Calu3 (cell line): ENCODE results near the gene RHOBTB3. TPM values are rescaled to one million over a fixed set of nuclear protein-coding genes. Genes with fewer than 3 reads are reported as not detected.

Experiments
- BruUV-seq: library from RNA; stranded (reverse); fragments of 400-500 nt; replicated peaks from 2 replicates; lab custom pipeline; 2021; lab: Mats Ljungman, UMichigan
- CTCF ChIA-PET: fragments of 300-600 bp; sonication (Branson Sonifier 250); formaldehyde crosslinking; loops from one replicate; lab custom pipeline; 2022; ENCODE audit warnings: antibody characterized with exemption; lab: Charles Lee
- DNase-seq: peaks from one replicate; pipeline ENCODE4 v3.0.0; 2022
- H3K27ac Mint-ChIP-seq: one replicate; pipeline ENCODE4 v1.8.0; 2022; ENCODE audit warnings: mixed read lengths; ENCODE audit not compliant: unreplicated experiment
- H3K27me3 Mint-ChIP-seq: one replicate; pipeline ENCODE4 v1.8.0; 2022; ENCODE audit warnings: mixed read lengths; ENCODE audit not compliant: unreplicated experiment
- H3K36me3 Mint-ChIP-seq: one replicate; pipeline ENCODE4 v1.8.0; 2022; ENCODE audit warnings: mild to moderate bottlenecking, moderate library complexity, mixed read lengths; ENCODE audit not compliant: insufficient read depth, unreplicated experiment
- H3K4me1 Mint-ChIP-seq: one replicate; pipeline ENCODE4 v1.8.0; 2022; ENCODE audit warnings: mild to moderate bottlenecking, low read depth, mixed read lengths; ENCODE audit not compliant: unreplicated experiment
- H3K4me3 Mint-ChIP-seq: one replicate; pipeline ENCODE4 v1.8.0; 2022; ENCODE audit warnings: mild to moderate bottlenecking, low read depth, moderate library complexity, mixed read lengths; ENCODE audit not compliant: unreplicated experiment
- H3K9me3 Mint-ChIP-seq: one replicate; pipeline ENCODE4 v1.8.0; 2022; ENCODE audit warnings: low read depth, mixed read lengths; ENCODE audit not compliant: unreplicated experiment
- CTCF ChIP-seq: fragments of 200-600 bp; IDR thresholded peaks from one replicate; pipeline ENCODE4 v1.8.0; 2022; ENCODE audit warnings: antibody characterized with exemption; ENCODE audit not compliant: unreplicated experiment
- intact Hi-C: fragments of 100-400 bp; cut with micrococcal nuclease; formaldehyde crosslinking; loops from one replicate; pipeline ENCODE4 v1.10.0; 2022; ENCODE audit not compliant: unreplicated experiment
- total RNA-seq: library from RNA; stranded (reverse); gene quantifications from 2 replicates; pipeline ENCODE4 v1.2.3, GENCODE V29; 2022

RHOBTB3 gene
- total RNA-seq, 1 experiment from 2014 or later = 41.1 TPM

DNA sequence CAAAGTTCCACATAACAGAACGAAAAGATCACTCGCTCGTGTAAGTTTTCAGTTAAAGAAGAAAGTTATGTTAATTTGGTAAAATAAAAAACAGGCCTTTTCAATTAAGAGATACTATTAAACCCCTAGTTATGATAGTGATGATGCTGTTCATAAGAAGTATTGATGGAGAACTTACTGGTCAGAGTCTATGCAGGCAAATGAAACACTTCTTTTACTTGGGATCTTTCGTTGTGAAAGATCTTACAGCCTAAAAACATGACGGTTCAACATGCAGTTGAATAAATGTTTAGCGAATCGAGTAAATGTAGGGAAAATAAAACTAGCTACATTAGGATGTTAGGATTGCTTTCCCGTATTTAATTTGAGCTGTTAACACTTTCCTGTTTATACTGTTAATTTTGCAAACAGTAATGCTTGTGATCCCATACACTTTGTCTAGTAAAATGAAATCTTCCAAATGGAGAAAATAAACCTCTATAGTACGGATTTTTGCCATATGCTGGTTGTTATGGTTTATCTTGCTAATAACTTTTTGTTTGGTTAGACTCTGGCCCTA is 2.0 kb downstream of the RHOBTB3 start:
- H3K27me3 Mint-ChIP-seq = no peaks in the 10 kb centered on the region
- BruUV-seq = no TSS peak
- no peak for DNase-seq
- no peak for TF ChIP-seq CTCF
- CTCF ChIA-PET = no interaction called here
- peaks cover 44% of the 10 kb centered on the region for H3K4me1 Mint-ChIP-seq
- H3K36me3 Mint-ChIP-seq = peaks cover 26% of the 10 kb centered on the region
- no peak overlapping the region for H3K27ac Mint-ChIP-seq
- intact Hi-C loops = loop anchor here (5.0 kb wide), 1 partner anchor 86 kb away; the partner anchor contains the start of gene RFESD
- no peaks in the 10 kb centered on the region for H3K9me3 Mint-ChIP-seq
- peak overlapping the region; percentile 10 for H3K4me3 Mint-ChIP-seq

GRCh38 chr5:95734187-95734586 is 3.1 kb downstream of the RHOBTB3 start:
- no TSS peak for BruUV-seq
- H3K36me3 Mint-ChIP-seq = peaks cover 32% of the 10 kb centered on the region
- CTCF ChIA-PET = interaction anchor here (2.1 kb wide), 1 partner anchor 70 kb away, joined by 5 read pairs; no protein-coding TSS in a partner anchor
- TF ChIP-seq CTCF = no peak
- H3K27me3 Mint-ChIP-seq = no peaks in the 10 kb centered on the region
- intact Hi-C loops = loop anchor here (5.0 kb wide), 1 partner anchor 87 kb away; the partner anchor contains the start of gene RFESD
- H3K4me1 Mint-ChIP-seq = peaks cover 38% of the 10 kb centered on the region
- H3K27ac Mint-ChIP-seq = no peak overlapping the region
- DNase-seq = no peak
- no peak overlapping the region for H3K4me3 Mint-ChIP-seq
- H3K9me3 Mint-ChIP-seq = no peaks in the 10 kb centered on the region

- peaks cover 37% of the 10 kb centered on the region for H3K36me3 Mint-ChIP-seq
- intact Hi-C loops = loop anchor here (5.0 kb wide), 1 partner anchor 88 kb away; the partner anchor contains the start of gene RFESD
- BruUV-seq = no TSS peak
- CTCF ChIA-PET = interaction anchor here (0.7 to 2.1 kb wide), 3 partner anchors 16 to 1539 kb away, joined by 5 to 6 read pairs (median 5); no protein-coding TSS in a partner anchor
- DNase-seq = no peak
- H3K27ac Mint-ChIP-seq = no peak overlapping the region
- H3K4me3 Mint-ChIP-seq = no peak overlapping the region
- peaks cover 33% of the 10 kb centered on the region for H3K4me1 Mint-ChIP-seq
- H3K9me3 Mint-ChIP-seq = no peaks in the 10 kb centered on the region
- no peaks in the 10 kb centered on the region for H3K27me3 Mint-ChIP-seq
- TF ChIP-seq CTCF = no peak
Observed at GRCh38 chr5:95734906-95735305, 3.8 kb downstream of the RHOBTB3 start.

DNA sequence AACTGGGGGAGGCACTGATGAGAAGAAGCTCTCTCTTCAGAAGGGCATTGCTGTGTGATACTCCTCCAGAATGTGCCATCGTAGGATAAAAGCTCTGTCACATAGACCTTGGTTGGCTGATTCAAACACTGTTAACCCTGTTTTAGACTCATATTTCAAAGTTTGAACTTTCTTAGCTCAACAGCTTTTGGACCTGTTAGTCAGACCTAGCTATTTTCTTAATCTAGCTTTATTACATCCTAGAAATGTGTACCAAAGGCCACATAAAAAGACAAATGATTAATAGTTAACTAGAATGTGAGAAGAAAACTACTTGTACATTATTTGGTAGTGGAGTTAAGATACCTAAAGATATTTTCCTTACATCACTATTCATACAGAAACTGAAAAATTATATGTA is 4.3 kb downstream of the RHOBTB3 start:
- intact Hi-C loops = no loop called here
- CTCF ChIA-PET = interaction anchor here (0.7 to 2.1 kb wide), 3 partner anchors 16 to 1540 kb away, joined by 5 to 6 read pairs (median 5); no protein-coding TSS in a partner anchor
- DNase-seq = no peak
- Mint-ChIP-seq H3K36me3 (peaks cover 36% of the 10 kb centered on the region), H3K9me3 (no peaks in the 10 kb centered on the region), H3K4me1 (peaks cover 28% of the 10 kb centered on the region), H3K27ac (no peak overlapping the region), H3K27me3 (no peaks in the 10 kb centered on the region), H3K4me3 (no peak overlapping the region)
- BruUV-seq = no TSS peak
- TF ChIP-seq CTCF = no peak
